Breast epithelium (tissue), 3 donors: ENCODE measurements around the gene SORCS3.

ENCODE experiments used
- POLR2A ChIP-seq: fragments of 450-650 bp; IDR thresholded peaks from one replicate; pipeline ENCODE4 v1.6.1; 2016; ENCODE audit warnings: antibody characterized with exemption, mild to moderate bottlenecking, moderate library complexity
- POLR2AphosphoS5 ChIP-seq, 3 donors: sonication (generic); formaldehyde crosslinking; IDR thresholded peaks; one replicate each; pipeline ENCODE4 v1.6.1; 2017; ENCODE audit warnings: antibody characterized with exemption in 3 of 3

DNA sequence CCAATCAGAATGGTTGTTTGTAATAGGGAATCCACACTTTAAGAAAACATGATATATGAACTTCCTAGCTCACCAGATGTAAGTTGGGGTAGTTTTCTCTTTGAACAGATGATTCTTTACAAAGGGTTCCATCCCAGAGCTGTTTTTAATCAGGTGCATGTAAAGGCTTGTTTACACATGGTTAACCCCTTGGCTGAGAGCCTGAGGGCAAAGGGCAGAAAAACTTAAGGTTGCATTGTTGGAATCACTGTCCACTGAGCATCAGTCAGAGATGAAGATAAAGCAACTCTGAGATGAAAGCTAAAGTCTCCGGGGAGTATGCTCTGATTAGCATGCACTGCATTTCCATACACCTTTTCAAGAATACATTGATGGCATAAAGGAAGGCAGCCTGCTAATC lies 518.2 kb downstream of the SORCS3 start:
- TF ChIP-seq POLR2A (no peak), POLR2AphosphoS5 (IDR thresholded peaks at IDR 0.05) (no peak)
